Globus pallidus (tissue), 1 donor: ENCODE measurements around the gene EPB41L4B.
"Not testable (repeated sequence)": the region's sequence is repeated elsewhere in the genome, so short reads cannot be mapped to it uniquely, and the experiment has no call there.

Source experiments
- DNase-seq: peaks from one replicate; pipeline ENCODE4 v3.0.0-alpha.2; 2015; ENCODE audit warnings: low spot score

Gene EPB41L4B

GRCh38 chr9:109320742-109321448 lies at the start of gene EPB41L4B:
TSS of gene EPB41L4B (minus strand) at chr9:109321059. CDS start at chr9:109320446, 613 bp downstream.
- peak; percentile 62 for DNase-seq

GRCh38 chr9:109369285-109369684 lies 48.4 kb upstream of the EPB41L4B start:
- DNase-seq, result no peak

GRCh38 chr9:109360771-109361170 lies 39.9 kb upstream of the EPB41L4B start:
- DNase-seq, result no peak

GRCh38 chr9:109358968-109359603 lies 38.2 kb upstream of the EPB41L4B start:
- not testable (repeated sequence) for DNase-seq

GRCh38 chr9:109355564-109356297 lies 34.9 kb upstream of the EPB41L4B start:
- DNase-seq, result no peak

GRCh38 chr9:109354190-109354589 lies 33.3 kb upstream of the EPB41L4B start:
- DNase-seq, result no peak

GRCh38 chr9:109351032-109351431 lies 30.2 kb upstream of the EPB41L4B start:
- DNase-seq, result no peak

- DNase-seq, result peak; percentile 32
Observed at GRCh38 chr9:109349421-109349846, 28.6 kb upstream of the EPB41L4B start.

GRCh38 chr9:109346904-109347303 lies 26.0 kb upstream of the EPB41L4B start:
- no peak for DNase-seq

GRCh38 chr9:109344866-109345265 lies 24.0 kb upstream of the EPB41L4B start:
- no peak for DNase-seq

- DNase-seq, result no peak
Observed at GRCh38 chr9:109342878-109343277, 22.0 kb upstream of the EPB41L4B start.

GRCh38 chr9:109341561-109341960 lies 20.7 kb upstream of the EPB41L4B start:
- DNase-seq, result no peak

GRCh38 chr9:109340979-109341378 lies 20.1 kb upstream of the EPB41L4B start:
- not testable (repeated sequence) for DNase-seq

- DNase-seq, result no peak
Observed at GRCh38 chr9:109336409-109336808, 15.6 kb upstream of the EPB41L4B start.

GRCh38 chr9:109335929-109336328 lies 15.1 kb upstream of the EPB41L4B start:
- DNase-seq, result no peak

- DNase-seq, result no peak
Observed at GRCh38 chr9:109335121-109335520, 14.3 kb upstream of the EPB41L4B start.

- DNase-seq, result peak; percentile 49
Observed at GRCh38 chr9:109331353-109331752, 10.5 kb upstream of the EPB41L4B start.

GRCh38 chr9:109329638-109330258 lies 8.9 kb upstream of the EPB41L4B start:
- no peak for DNase-seq

GRCh38 chr9:109328978-109329637 lies 8.2 kb upstream of the EPB41L4B start:
- DNase-seq, result no peak

GRCh38 chr9:109325089-109325488 lies 4.2 kb upstream of the EPB41L4B start:
- DNase-seq, result no peak

GRCh38 chr9:109323771-109324170 lies 2.9 kb upstream of the EPB41L4B start:
- DNase-seq, result no peak

- DNase-seq, result no peak
Observed at GRCh38 chr9:109321727-109322126, 868 bp upstream of the EPB41L4B start.
